Calu3 (cell line): ENCODE data around the gene SEPTIN5. TPM values are rescaled to one million over a fixed set of nuclear protein-coding genes. Genes with fewer than 3 reads are reported as not detected.
"Not testable (repeated sequence)": the region's sequence is repeated elsewhere in the genome, so short reads cannot be mapped to it uniquely, and the experiment has no call there.

Source experiments
- BruUV-seq: library from RNA; stranded (reverse); fragments of 400-500 nt; replicated peaks from 2 replicates; lab custom pipeline; 2021; lab: Mats Ljungman, UMichigan
- CTCF ChIA-PET: fragments of 300-600 bp; sonication (Branson Sonifier 250); formaldehyde crosslinking; loops from one replicate; lab custom pipeline; 2022; ENCODE audit warnings: antibody characterized with exemption; lab: Charles Lee
- DNase-seq: peaks from one replicate; pipeline ENCODE4 v3.0.0; 2022
- H3K27ac Mint-ChIP-seq: one replicate; pipeline ENCODE4 v1.8.0; 2022; ENCODE audit warnings: mixed read lengths; ENCODE audit not compliant: unreplicated experiment
- H3K27me3 Mint-ChIP-seq: one replicate; pipeline ENCODE4 v1.8.0; 2022; ENCODE audit warnings: mixed read lengths; ENCODE audit not compliant: unreplicated experiment
- H3K36me3 Mint-ChIP-seq: one replicate; pipeline ENCODE4 v1.8.0; 2022; ENCODE audit warnings: mild to moderate bottlenecking, moderate library complexity, mixed read lengths; ENCODE audit not compliant: insufficient read depth, unreplicated experiment
- H3K4me1 Mint-ChIP-seq: one replicate; pipeline ENCODE4 v1.8.0; 2022; ENCODE audit warnings: mild to moderate bottlenecking, low read depth, mixed read lengths; ENCODE audit not compliant: unreplicated experiment
- H3K4me3 Mint-ChIP-seq: one replicate; pipeline ENCODE4 v1.8.0; 2022; ENCODE audit warnings: mild to moderate bottlenecking, low read depth, moderate library complexity, mixed read lengths; ENCODE audit not compliant: unreplicated experiment
- H3K9me3 Mint-ChIP-seq: one replicate; pipeline ENCODE4 v1.8.0; 2022; ENCODE audit warnings: low read depth, mixed read lengths; ENCODE audit not compliant: unreplicated experiment
- CTCF ChIP-seq: fragments of 200-600 bp; IDR thresholded peaks from one replicate; pipeline ENCODE4 v1.8.0; 2022; ENCODE audit warnings: antibody characterized with exemption; ENCODE audit not compliant: unreplicated experiment
- intact Hi-C: fragments of 100-400 bp; cut with micrococcal nuclease; formaldehyde crosslinking; loops from one replicate; pipeline ENCODE4 v1.10.0; 2022; ENCODE audit not compliant: unreplicated experiment
- total RNA-seq: library from RNA; stranded (reverse); gene quantifications from 2 replicates; pipeline ENCODE4 v1.2.3, GENCODE V29; 2022

Gene SEPTIN5
- total RNA-seq, 1 experiment from 2014 or later, result 3.3 TPM

GRCh38 chr22:19696504-19697276, 17.6 kb upstream of the SEPTIN5 start:
- CTCF ChIA-PET, result no interaction called here
- intact Hi-C loops, result no loop called here
- Mint-ChIP-seq H3K4me1 (peaks cover 5% of the 10 kb centered on the region), H3K27me3 (peaks cover 16% of the 10 kb centered on the region), H3K27ac (no peak overlapping the region), H3K4me3 (no peak overlapping the region), H3K9me3 (no peaks in the 10 kb centered on the region), H3K36me3 (no peaks in the 10 kb centered on the region)
- TF ChIP-seq CTCF, result no peak
- no peak for DNase-seq
- BruUV-seq, result no TSS peak

- not testable (repeated sequence) for H3K4me1 Mint-ChIP-seq
- CTCF ChIA-PET, result interaction anchor here (0.7 to 0.8 kb wide), 2 partner anchors 22 to 256 kb away, joined by 4 read pairs; no protein-coding TSS in a partner anchor
Observed at GRCh38 chr22:19697871-19698270, 16.4 kb upstream of the SEPTIN5 start.

GRCh38 chr22:19700790-19701419, 13.4 kb upstream of the SEPTIN5 start:
- intact Hi-C loops, result no loop called here
- no peak overlapping the region for H3K4me3 Mint-ChIP-seq
- no peaks in the 10 kb centered on the region for H3K4me1 Mint-ChIP-seq
- H3K27ac Mint-ChIP-seq, result no peak overlapping the region
- CTCF ChIA-PET, result interaction anchor here (0.6 to 0.7 kb wide), 2 partner anchors 11 to 584 kb away, joined by 3 read pairs; no protein-coding TSS in a partner anchor
- no peaks in the 10 kb centered on the region for H3K9me3 Mint-ChIP-seq
- H3K36me3 Mint-ChIP-seq, result no peaks in the 10 kb centered on the region
- H3K27me3 Mint-ChIP-seq, result peaks cover 48% of the 10 kb centered on the region
- BruUV-seq, result no TSS peak
- DNase-seq, result no peak
- TF ChIP-seq CTCF, result no peak

More at GRCh38 chr22:19697871-19698270, 16.4 kb upstream of the SEPTIN5 start:
- BruUV-seq, H3K4me3 Mint-ChIP-seq, H3K27ac Mint-ChIP-seq, DNase-seq, H3K9me3 Mint-ChIP-seq, intact Hi-C loops, H3K36me3 Mint-ChIP-seq: not testable (repeated sequence)
- peaks cover 26% of the 10 kb centered on the region for H3K27me3 Mint-ChIP-seq

- no peaks in the 10 kb centered on the region for H3K9me3 Mint-ChIP-seq
- no peaks in the 10 kb centered on the region for H3K4me1 Mint-ChIP-seq
- peaks cover 48% of the 10 kb centered on the region for H3K27me3 Mint-ChIP-seq
- no peak overlapping the region for H3K27ac Mint-ChIP-seq
- no peak for DNase-seq
- H3K36me3 Mint-ChIP-seq, result no peaks in the 10 kb centered on the region
- CTCF ChIA-PET, result interaction anchor here (0.7 kb wide), 2 partner anchors 78 to 585 kb away, joined by 3 to 4 read pairs; no protein-coding TSS in a partner anchor
- H3K4me3 Mint-ChIP-seq, result no peak overlapping the region
- intact Hi-C loops, result no loop called here
- no TSS peak for BruUV-seq
- no peak for TF ChIP-seq CTCF
Observed at GRCh38 chr22:19701420-19702145, 12.7 kb upstream of the SEPTIN5 start.
